HEK293 (cell line): ENCODE data around the gene VWF.

Experiments used
- CTCF ChIP-seq: fragments of 450-650 bp; formaldehyde crosslinking; IDR thresholded peaks from 2 replicates; pipeline ENCODE4 v1.5.1; 2016; ENCODE audit warnings: missing biosample characterization, missing genetic modification characterization
- REST ChIP-seq: fragments of 450-650 bp; formaldehyde crosslinking; IDR thresholded peaks from 2 replicates; pipeline ENCODE4 v1.5.1; 2016; ENCODE audit warnings: missing biosample characterization, missing genetic modification characterization
- ZBTB8A ChIP-seq: fragments of 450-650 bp; formaldehyde crosslinking; IDR thresholded peaks from 2 replicates; pipeline ENCODE4 v1.5.1; 2016; ENCODE audit warnings: missing biosample characterization, missing genetic modification characterization
- ZEB2 ChIP-seq: fragments of 450-650 bp; formaldehyde crosslinking; IDR thresholded peaks from 2 replicates; pipeline ENCODE4 v1.5.1; 2016; ENCODE audit warnings: missing biosample characterization, missing genetic modification characterization
- ZNF138 ChIP-seq: fragments of 450-650 bp; formaldehyde crosslinking; IDR thresholded peaks from 2 replicates; pipeline ENCODE4 v1.5.1; 2016; ENCODE audit warnings: missing biosample characterization, missing genetic modification characterization, borderline replicate concordance
- ZNF18 ChIP-seq: fragments of 450-650 bp; formaldehyde crosslinking; IDR thresholded peaks from 2 replicates; pipeline ENCODE4 v1.5.1; 2016; ENCODE audit warnings: missing biosample characterization, missing genetic modification characterization
- ZNF24 ChIP-seq: fragments of 450-650 bp; formaldehyde crosslinking; IDR thresholded peaks from 2 replicates; pipeline ENCODE4 v1.5.1; 2016; ENCODE audit warnings: missing biosample characterization, missing genetic modification characterization
- ZNF274 ChIP-seq, 2 experiments: fragments of 200-500 bp in 1 of 2; fragments of 450-650 bp in 1 of 2; sonication (Bioruptor generic) in 1 of 2; formaldehyde crosslinking in 1 of 2; IDR thresholded peaks; 2 replicates each; pipeline versions ENCODE4 v1.5.1 to v1.6.1; 2014 to 2016; ENCODE audit warnings: borderline replicate concordance in 1 of 2, inconsistent platforms in 1 of 2, low read length in 1 of 2, missing biosample characterization in 1 of 2, missing genetic modification characterization in 1 of 2
- ZNF518A ChIP-seq: fragments of 450-650 bp; formaldehyde crosslinking; conservative IDR thresholded peaks from 2 replicates; pipeline ENCODE4 v1.5.1; 2016; ENCODE audit warnings: low read depth, missing biosample characterization, missing genetic modification characterization
- ZNF596 ChIP-seq: fragments of 450-650 bp; IDR thresholded peaks from 2 replicates; pipeline ENCODE4 v1.5.0; 2018; ENCODE audit warnings: missing biosample characterization, mild to moderate bottlenecking, missing genetic modification characterization, moderate library complexity
- ZNF639 ChIP-seq: fragments of 450-650 bp; formaldehyde crosslinking; IDR thresholded peaks from 2 replicates; pipeline ENCODE4 v1.5.1; 2016; ENCODE audit warnings: missing biosample characterization, missing genetic modification characterization
- ZSCAN30 ChIP-seq: fragments of 450-650 bp; IDR thresholded peaks from 2 replicates; pipeline ENCODE4 v1.5.1; 2018; ENCODE audit warnings: missing biosample characterization, mild to moderate bottlenecking, missing genetic modification characterization, moderate library complexity

- TF ChIP-seq ZNF274 (IDR thresholded peaks at IDR 0.05; ENCODE audit: low read length) (no peak), ZNF274 (tag by site-specific recombination; IDR thresholded peaks at IDR 0.05; ENCODE audit: borderline replicate concordance) (no peak), ZNF518A (tag by site-specific recombination) (no peak), ZNF18 (tag by site-specific recombination) (no peak), ZEB2 (tag by site-specific recombination) (0 out of 2 replicates have a peak, but pooled peaks have one; percentile 31), ZNF596 (no peak), ZNF639 (tag by site-specific recombination) (no peak), REST (tag by site-specific recombination) (no peak), ZSCAN30 (tag by site-specific recombination) (no peak), ZBTB8A (no peak), ZNF138 (tag by site-specific recombination) (no peak), ZNF24 (tag by site-specific recombination) (0 out of 2 replicates have a peak, but pooled peaks have one; percentile 31), CTCF (peak; percentile 85)
Observed at GRCh38 chr12:6062757-6063735, 61.4 kb downstream of the VWF start.
